Femur (tissue), 1 donor: Measurements from ENCODE around the gene ODF2L.

Experiments
- DNase-seq: peaks from one replicate; pipeline ENCODE4 v3.0.0-alpha.2; 2017

The ODF2L gene

GRCh38 chr1:86395751-86396497 is at the start of gene ODF2L:
ODF2L (minus strand) TSS chr1:86396323; CDS start chr1:86387027, 9,296 bp downstream.
- peak; percentile 95 for DNase-seq

- DNase-seq = no peak
These were observed 49.8 kb upstream of the ODF2L start for GRCh38 chr1:86445919-86446318.

GRCh38 chr1:86441997-86442396 is 45.9 kb upstream of the ODF2L start:
- DNase-seq = no peak

- DNase-seq = no peak
These were observed 45.5 kb upstream of the ODF2L start for GRCh38 chr1:86441581-86441980.

- DNase-seq = no peak
These were observed 39.9 kb upstream of the ODF2L start for GRCh38 chr1:86436041-86436440.

GRCh38 chr1:86435327-86435726 is 39.2 kb upstream of the ODF2L start:
- DNase-seq = no peak

GRCh38 chr1:86434059-86434458 is 37.9 kb upstream of the ODF2L start:
- DNase-seq = no peak

GRCh38 chr1:86430376-86430775 is 34.3 kb upstream of the ODF2L start:
- DNase-seq = no peak

GRCh38 chr1:86429835-86430234 is 33.7 kb upstream of the ODF2L start:
- DNase-seq = peak; percentile 46

GRCh38 chr1:86429122-86429725 is 33.1 kb upstream of the ODF2L start:
- no peak for DNase-seq

GRCh38 chr1:86423873-86424272 is 27.8 kb upstream of the ODF2L start, which contains the start of gene CLCA2:
CLCA2 (plus strand) TSS chr1:86424171; CDS start chr1:86424248, 77 bp downstream.
- no peak for DNase-seq

- DNase-seq = no peak
These were observed 27.4 kb upstream of the ODF2L start for GRCh38 chr1:86423473-86423872.

GRCh38 chr1:86421601-86422280 is 25.6 kb upstream of the ODF2L start:
- DNase-seq = no peak

GRCh38 chr1:86419277-86419903 is 23.3 kb upstream of the ODF2L start:
- DNase-seq = no peak

GRCh38 chr1:86416343-86416742 is 20.2 kb upstream of the ODF2L start:
- DNase-seq = no peak

GRCh38 chr1:86410879-86411278 is 14.8 kb upstream of the ODF2L start:
- no peak for DNase-seq

- DNase-seq = no peak
These were observed 13.4 kb upstream of the ODF2L start for GRCh38 chr1:86409416-86410021.

GRCh38 chr1:86396498-86396890 is 371 bp upstream of the ODF2L start:
- no peak for DNase-seq

- no peak for DNase-seq
These were observed 1.7 kb downstream of the ODF2L start for GRCh38 chr1:86394416-86394815.

- DNase-seq = no peak
These were observed 6.8 kb downstream of the ODF2L start for GRCh38 chr1:86389307-86389706.

GRCh38 chr1:86388777-86389176 is 7.3 kb downstream of the ODF2L start:
- no peak for DNase-seq

GRCh38 chr1:86387916-86388627 is 8.1 kb downstream of the ODF2L start:
- DNase-seq = no peak
